ENCODE results near the gene BRWD1.

GRCh38 chr21:39153842-39154241, 159.6 kb downstream of the BRWD1 start:
- TF ChIP-seq CTCF (IDR thresholded peaks at IDR 0.05) (no peak), POLR2A (IDR thresholded peaks at IDR 0.05) (no peak)
